Measurements from ENCODE around the gene ATP9A. TPM values are rescaled to one million over a fixed set of nuclear protein-coding genes. Genes with fewer than 3 reads are reported as not detected.
"Not testable (repeated sequence)": the region's sequence is repeated elsewhere in the genome, so short reads cannot be mapped to it uniquely, and the experiment has no call there.

The ATP9A gene
- polyA plus RNA-seq, 1 donor (not counting 4 experiments of a cell fraction or from before 2014, with no cell fraction given): 5.8 TPM

- H3K4me3 ChIP-seq (ENCODE audit: control insufficient read depth in 2 of 3, extremely low read depth in 1 of 3, insufficient read depth in 2 of 3, low read depth in 1 of 3, low read length in 3 of 3): no peak overlapping the region
- no peaks in the 10 kb centered on the region for H3K9me3 ChIP-seq (ENCODE audit: control insufficient read depth, low read depth, low read length)
- no peak overlapping the region for H3K4me2 ChIP-seq (ENCODE audit: control insufficient read depth, extremely low read depth, insufficient read depth, low read depth, low read length)
- DNase-seq (ENCODE audit: low read depth, low spot score) (no peak), FAIRE-seq (no peak)
- no peak overlapping the region for H3K27ac ChIP-seq (ENCODE audit: control insufficient read depth, insufficient read depth, low read length)
- TF ChIP-seq CTCF (optimal IDR thresholded peaks at IDR 0.05 in 1 of 3, IDR thresholded peaks at IDR 0.05 in 1 of 3, conservative IDR thresholded peaks at IDR 0.05 in 1 of 3; ENCODE audit: extremely low read depth in 1 of 3, insufficient read depth in 2 of 3, low read length in 3 of 3) (no peak), EZH2 (IDR thresholded peaks at IDR 0.05; ENCODE audit: low read length) (no peak)
- dilution Hi-C loops (cut with MboI; ENCODE audit: extremely low pct_ligation_motif_present, low sequenced_read_pairs): no loop called here
- H3K36me3 ChIP-seq (ENCODE audit: control insufficient read depth in 2 of 2, extremely low read depth in 1 of 2, insufficient read depth in 2 of 2, low read length in 2 of 2): no peaks in the 10 kb centered on the region
- H4K20me1 ChIP-seq (ENCODE audit: control insufficient read depth, extremely low read depth, insufficient read depth, low read length): no peaks in the 10 kb centered on the region
- H3K79me2 ChIP-seq (ENCODE audit: control insufficient read depth, insufficient read depth, low read length): no peaks in the 10 kb centered on the region
- H3K9ac ChIP-seq (ENCODE audit: control insufficient read depth, extremely low read depth, insufficient read depth, low read length): no peak overlapping the region
- no peaks in the 10 kb centered on the region for H3K9me1 ChIP-seq (ENCODE audit: control insufficient read depth, extremely low read depth, insufficient read depth, low read length)
- no peak overlapping the region for H2AFZ ChIP-seq (ENCODE audit: control insufficient read depth, low read length)
- no peaks in the 10 kb centered on the region for H3K27me3 ChIP-seq (ENCODE audit: control insufficient read depth, extremely low read depth, insufficient read depth, low read length)
- H3K4me1 ChIP-seq (ENCODE audit: control insufficient read depth, extremely low read depth, insufficient read depth, low read length): peaks cover 3% of the 10 kb centered on the region
These were observed 120.3 kb downstream of the ATP9A start for GRCh38 chr20:51647674-51648570.

- H3K4me2 ChIP-seq (ENCODE audit: control insufficient read depth, extremely low read depth, insufficient read depth, low read depth, low read length); H3K4me3 ChIP-seq (ENCODE audit: control insufficient read depth in 2 of 3, extremely low read depth in 1 of 3, insufficient read depth in 2 of 3, low read depth in 1 of 3, low read length in 3 of 3); H3K36me3 ChIP-seq (ENCODE audit: control insufficient read depth in 2 of 2, extremely low read depth in 1 of 2, insufficient read depth in 2 of 2, low read length in 2 of 2); H2AFZ ChIP-seq (ENCODE audit: control insufficient read depth, low read length); H3K9me3 ChIP-seq (ENCODE audit: control insufficient read depth, low read depth, low read length); H3K9me1 ChIP-seq (ENCODE audit: control insufficient read depth, extremely low read depth, insufficient read depth, low read length); H3K27ac ChIP-seq (ENCODE audit: control insufficient read depth, insufficient read depth, low read length); H3K27me3 ChIP-seq (ENCODE audit: control insufficient read depth, extremely low read depth, insufficient read depth, low read length); H4K20me1 ChIP-seq (ENCODE audit: control insufficient read depth, extremely low read depth, insufficient read depth, low read length); H3K4me1 ChIP-seq (ENCODE audit: control insufficient read depth, extremely low read depth, insufficient read depth, low read length); H3K9ac ChIP-seq (ENCODE audit: control insufficient read depth, extremely low read depth, insufficient read depth, low read length); H3K79me2 ChIP-seq (ENCODE audit: control insufficient read depth, insufficient read depth, low read length); FAIRE-seq; DNase-seq (ENCODE audit: low read depth, low spot score); dilution Hi-C loops (cut with MboI; ENCODE audit: extremely low pct_ligation_motif_present, low sequenced_read_pairs): not testable (repeated sequence)
These were observed 124.4 kb downstream of the ATP9A start for GRCh38 chr20:51643810-51644209.
